Stimulated activated CD8-positive, alpha-beta memory T cell treated with anti-CD3 and anti-CD28 coated beads, Interleukin-15, amount 100 ng/mL, for 48 hours (primary cell): ENCODE measurements around the gene TPM2.
A peak's percentile ranks its signal among the peaks of the same experiment; 100 is the strongest.

ENCODE experiments used
- DNase-seq, 2 donors: peaks; one replicate each; pipeline ENCODE4 v3.0.0-alpha.2; 2020; ENCODE audit warnings: low read depth in 2 of 2

Gene TPM2

GRCh38 chr9:35679091-35679490 is 10.6 kb downstream of the TPM2 start:
- no peak for DNase-seq

- DNase-seq: no peak
Measured at GRCh38 chr9:35675732-35676392, 13.9 kb downstream of the TPM2 start.

GRCh38 chr9:35675204-35675603 is 14.5 kb downstream of the TPM2 start:
- DNase-seq: no peak

GRCh38 chr9:35674025-35674361 is 15.7 kb downstream of the TPM2 start:
- DNase-seq: no peak

GRCh38 chr9:35673132-35674024 is 16.3 kb downstream of the TPM2 start, which contains the start of gene CA9:
TSS of gene CA9 (plus strand) at chr9:35673928. CDS start at chr9:35673960, 32 bp downstream.
- no peak for DNase-seq

GRCh38 chr9:35669331-35670145 is 20.2 kb downstream of the TPM2 start:
- DNase-seq: no peak

- no peak for DNase-seq
Measured at GRCh38 chr9:35667939-35668338, 21.8 kb downstream of the TPM2 start.

- DNase-seq: no peak
Measured at GRCh38 chr9:35666549-35666948, 23.2 kb downstream of the TPM2 start.

- no peak for DNase-seq
Measured at GRCh38 chr9:35666045-35666444, 23.7 kb downstream of the TPM2 start.

- DNase-seq: no peak
Measured at GRCh38 chr9:35665471-35665818, 24.3 kb downstream of the TPM2 start.

- DNase-seq: peak; percentile 72 to 76
Measured at GRCh38 chr9:35664531-35665470, 24.9 kb downstream of the TPM2 start, which contains the start of gene ARHGEF39. TSS of gene ARHGEF39 (minus strand) at chr9:35665195. CDS start at chr9:35665169, 26 bp downstream.

- no peak for DNase-seq
Measured at GRCh38 chr9:35662437-35662836, 27.3 kb downstream of the TPM2 start.

- DNase-seq: no peak
Measured at GRCh38 chr9:35661756-35662350, 27.9 kb downstream of the TPM2 start.

- DNase-seq: no peak
Measured at GRCh38 chr9:35660966-35661415, 28.7 kb downstream of the TPM2 start.

GRCh38 chr9:35659340-35659739 is 30.4 kb downstream of the TPM2 start:
- no peak for DNase-seq

- DNase-seq: no peak
Measured at GRCh38 chr9:35658968-35659220, 30.8 kb downstream of the TPM2 start.

GRCh38 chr9:35658137-35658967 is 31.4 kb downstream of the TPM2 start, which contains the start of gene CCDC107:
TSS of gene CCDC107 (plus strand) at chr9:35658292. CDS start at chr9:35658380, 88 bp downstream.
- peak; percentile 75 to 77 for DNase-seq

- peak; percentile 96 to 97 for DNase-seq
Measured at GRCh38 chr9:35657546-35658136, 32.1 kb downstream of the TPM2 start, which contains the start of gene RMRP. TSS of gene RMRP (minus strand) at chr9:35658019.

- no peak for DNase-seq
Measured at GRCh38 chr9:35656831-35657545, 32.7 kb downstream of the TPM2 start.
